GM10847 (cell line): Measurements from ENCODE around the gene HEPHL1.

ENCODE experiments used
- POLR2A ChIP-seq: IDR thresholded peaks from 2 replicates; pipeline ENCODE4 v1.6.1; 2011; ENCODE audit not compliant: insufficient read length; ENCODE audit errors: extremely low read depth

The HEPHL1 gene

GRCh38 chr11:94048032-94048709, 27.0 kb downstream of the HEPHL1 start:
- TF ChIP-seq POLR2A: no peak

DNA sequence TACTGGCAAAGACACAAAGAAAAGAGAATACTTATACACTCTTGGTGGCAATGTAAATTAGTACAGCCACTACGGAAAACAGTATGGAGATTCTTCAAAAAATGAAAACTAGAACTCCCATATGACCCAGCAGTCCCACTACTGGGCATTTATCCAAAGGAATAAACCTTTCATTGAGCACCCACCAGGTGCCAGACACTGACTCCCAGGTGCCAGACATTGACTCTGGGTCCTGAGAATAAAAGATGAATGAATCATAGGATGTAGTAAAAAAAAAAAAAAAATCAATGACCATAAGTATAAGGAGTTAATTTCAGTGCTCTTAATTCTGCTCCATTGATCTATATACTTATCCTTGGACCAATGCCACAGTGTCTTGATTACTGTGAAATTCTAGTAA, 28.2 kb downstream of the HEPHL1 start:
- TF ChIP-seq POLR2A: no peak

DNA sequence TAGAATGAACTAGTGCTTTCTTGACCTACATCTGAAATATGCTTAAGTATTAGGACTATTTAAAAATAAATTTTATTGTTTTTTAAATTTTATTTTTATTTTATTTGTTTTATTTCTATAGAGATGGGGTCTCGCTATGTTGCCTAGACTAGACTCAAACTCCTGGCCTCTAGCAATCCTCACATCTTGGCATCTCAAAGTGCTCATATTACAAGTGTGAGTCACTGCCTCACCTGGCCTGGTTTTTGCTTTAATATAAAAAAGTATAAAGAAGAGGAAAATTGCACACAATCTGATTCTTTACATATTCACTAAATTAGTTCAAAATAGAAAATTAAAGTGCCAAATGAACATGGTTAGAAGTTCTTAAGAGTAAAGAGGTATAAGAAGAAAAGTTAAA, 37.5 kb downstream of the HEPHL1 start:
- no peak for TF ChIP-seq POLR2A

- no peak for TF ChIP-seq POLR2A
Observed at GRCh38 chr11:94059065-94059464, 37.9 kb downstream of the HEPHL1 start.

GRCh38 chr11:94060401-94060800, 39.2 kb downstream of the HEPHL1 start:
- TF ChIP-seq POLR2A: no peak

- no peak for TF ChIP-seq POLR2A
Observed at GRCh38 chr11:94062360-94062759, 41.2 kb downstream of the HEPHL1 start.

DNA sequence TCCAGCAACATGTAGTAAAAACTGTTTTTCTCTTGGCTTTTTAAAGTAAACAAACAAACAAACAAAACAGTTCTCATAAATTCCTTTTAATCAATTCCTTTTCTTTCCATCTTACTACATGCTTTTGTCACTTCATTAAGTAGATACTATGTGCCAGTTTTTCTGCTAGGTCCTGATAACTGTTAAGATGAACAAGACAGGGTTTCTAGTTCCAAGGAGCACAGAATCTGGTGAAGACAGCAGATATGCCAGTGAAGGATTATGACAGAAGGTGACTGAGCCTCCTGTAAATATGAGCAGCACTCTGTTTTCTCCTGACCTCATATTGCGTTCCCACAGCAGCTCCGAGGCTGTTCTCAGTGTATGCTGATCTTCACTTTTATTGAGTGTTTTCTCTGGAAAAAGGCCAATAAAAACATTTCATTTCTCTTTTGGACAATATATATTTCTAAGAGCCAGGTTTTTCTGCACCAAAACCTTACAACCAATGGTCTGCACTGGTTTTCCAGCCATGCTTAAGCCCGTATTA, 45.8 kb downstream of the HEPHL1 start:
- TF ChIP-seq POLR2A: no peak

DNA sequence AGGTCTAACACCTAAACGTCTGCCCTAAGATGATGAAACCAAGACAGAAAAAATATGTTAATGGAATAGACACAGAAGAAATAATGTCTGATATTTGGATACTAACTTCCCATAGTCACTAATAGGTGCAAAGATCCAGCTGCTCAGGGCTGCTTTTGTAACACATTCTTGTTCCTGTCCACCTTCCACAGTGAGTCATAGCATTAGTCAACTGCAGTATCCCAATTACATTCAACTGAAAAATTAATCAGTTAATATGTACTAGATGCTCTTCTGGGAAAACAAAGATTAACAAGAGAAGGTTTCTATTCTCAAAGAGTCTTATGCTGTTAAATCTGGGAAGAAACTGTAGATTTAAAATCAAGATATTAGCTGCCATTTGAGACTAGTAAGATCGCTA, 47.6 kb downstream of the HEPHL1 start:
- TF ChIP-seq POLR2A: no peak

- TF ChIP-seq POLR2A: no peak
Observed at GRCh38 chr11:94077552-94078293, 56.6 kb downstream of the HEPHL1 start.

- TF ChIP-seq POLR2A: no peak
Observed at GRCh38 chr11:94084164-94084563, 63.0 kb downstream of the HEPHL1 start.

DNA sequence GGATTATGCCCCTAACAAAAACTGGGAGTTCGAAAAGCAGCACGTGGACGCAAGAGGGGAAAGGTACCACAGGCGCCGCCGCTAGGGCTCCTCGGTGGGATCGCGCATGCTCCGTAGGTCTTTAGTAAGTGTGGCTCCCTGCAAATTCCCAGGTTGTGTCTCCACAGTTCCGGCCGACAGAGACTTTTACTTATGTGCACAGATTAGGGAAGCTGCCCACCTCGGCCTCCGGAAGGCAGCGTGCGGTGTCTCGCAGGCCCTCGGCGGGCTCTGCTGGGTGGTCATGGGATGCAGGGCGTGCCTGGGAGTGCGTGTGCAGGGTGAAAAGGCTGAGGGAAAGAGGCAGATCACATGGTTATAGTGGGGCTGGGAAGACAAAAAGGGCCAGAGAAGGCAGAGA, 67.8 kb downstream of the HEPHL1 start:
- no peak for TF ChIP-seq POLR2A

DNA sequence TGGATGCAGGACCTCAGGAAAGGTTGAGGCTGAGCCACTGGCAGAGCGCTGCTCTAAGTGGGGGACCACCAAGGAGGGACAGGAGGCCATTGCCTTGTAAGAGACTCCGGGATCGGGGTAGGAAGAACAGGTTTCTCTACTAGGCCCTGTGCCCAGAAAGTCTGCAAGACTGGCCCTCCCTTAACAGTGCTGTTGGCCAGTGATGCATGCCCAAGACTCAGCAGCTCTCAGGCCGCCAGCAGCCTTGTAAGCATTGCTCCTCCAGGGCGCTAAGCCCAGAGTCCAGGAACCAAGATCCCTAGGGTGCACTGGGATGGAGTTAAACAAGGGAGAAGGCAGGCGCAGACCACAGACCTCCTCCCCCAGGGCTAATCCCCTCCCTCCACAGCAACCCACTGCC, 68.2 kb downstream of the HEPHL1 start:
- no peak for TF ChIP-seq POLR2A

GRCh38 chr11:94090401-94090800, 69.2 kb downstream of the HEPHL1 start:
- TF ChIP-seq POLR2A: no peak

DNA sequence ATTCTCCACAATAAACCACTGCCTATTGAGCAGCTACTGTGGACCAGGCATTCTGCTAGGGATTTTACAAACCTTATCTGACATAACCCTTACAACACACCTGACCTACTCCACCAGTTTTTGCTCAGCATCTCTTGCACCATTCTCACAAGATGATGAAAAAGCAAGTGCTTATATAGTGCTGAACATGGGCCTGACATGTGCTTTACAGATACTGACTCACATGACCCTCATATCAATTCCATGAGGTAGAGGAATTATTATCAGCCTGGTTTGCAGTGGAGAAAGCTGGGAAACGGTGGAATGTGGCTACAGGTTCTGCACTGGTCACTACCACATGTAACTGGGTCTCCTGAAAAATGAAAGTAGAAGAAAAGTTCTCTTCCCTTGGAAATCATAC, 69.9 kb downstream of the HEPHL1 start:
- TF ChIP-seq POLR2A: no peak

DNA sequence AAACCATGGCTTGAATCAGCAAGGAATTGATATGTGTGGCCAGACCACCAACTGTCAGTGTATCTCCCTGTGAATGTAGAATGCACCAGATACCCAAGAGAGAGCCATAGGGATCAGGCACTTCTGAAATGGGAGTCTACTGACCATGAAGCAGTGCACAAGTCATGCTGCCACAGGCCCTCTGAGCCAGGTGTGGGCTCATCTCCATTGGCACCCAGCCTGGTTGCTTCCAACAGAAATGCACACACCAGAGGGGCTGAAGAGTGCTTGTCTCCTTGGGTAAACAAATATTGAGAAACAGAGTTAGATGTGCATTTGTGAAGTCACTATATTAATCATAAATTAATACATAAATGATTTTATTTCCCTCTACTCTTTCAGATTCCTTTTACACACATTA, 79.1 kb downstream of the HEPHL1 start:
- no peak for TF ChIP-seq POLR2A

DNA sequence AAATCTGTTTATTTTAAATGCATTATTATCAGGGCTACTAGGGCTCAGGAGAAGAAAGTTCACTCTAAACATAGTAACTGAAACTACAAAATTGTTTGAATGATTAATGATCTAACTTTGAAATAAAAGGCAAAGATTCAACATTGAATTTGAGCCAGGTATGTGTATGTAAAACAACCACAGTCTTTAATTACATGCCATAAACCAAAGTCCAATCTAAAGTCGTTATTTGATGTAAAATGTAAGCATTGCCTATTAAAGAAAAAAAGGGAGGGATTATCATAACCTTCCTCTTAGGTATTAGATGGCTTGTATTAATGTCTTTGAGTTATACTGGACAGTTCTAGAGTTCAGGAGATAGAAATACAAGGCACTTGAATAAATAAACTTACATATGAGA, 82.3 kb downstream of the HEPHL1 start:
- TF ChIP-seq POLR2A: no peak
